Osteocyte (in vitro differentiated cells): ENCODE results near the gene UPF3A. TPM values are rescaled to one million over a fixed set of nuclear protein-coding genes. Genes with fewer than 3 reads are reported as not detected.

Source experiments
- DNase-seq: peaks from one replicate; pipeline ENCODE4 v3.0.0; 2021; ENCODE audit warnings: mixed read lengths; ENCODE audit not compliant: unreplicated experiment; ENCODE audit errors: extremely low spot score
- H3K27ac Mint-ChIP-seq: one replicate; pipeline ENCODE4 v1.8.0; 2021; ENCODE audit warnings: mild to moderate bottlenecking, mixed read lengths; ENCODE audit not compliant: unreplicated experiment
- H3K27me3 Mint-ChIP-seq: one replicate; pipeline ENCODE4 v1.8.0; 2021; ENCODE audit warnings: mixed read lengths; ENCODE audit not compliant: unreplicated experiment
- H3K36me3 Mint-ChIP-seq: one replicate; pipeline ENCODE4 v1.8.0; 2021; ENCODE audit warnings: mixed read lengths; ENCODE audit not compliant: unreplicated experiment
- H3K4me1 Mint-ChIP-seq: one replicate; pipeline ENCODE4 v1.8.0; 2021; ENCODE audit warnings: mixed read lengths; ENCODE audit not compliant: unreplicated experiment
- H3K4me3 Mint-ChIP-seq: one replicate; pipeline ENCODE4 v1.8.0; 2021; ENCODE audit warnings: mild to moderate bottlenecking, moderate library complexity, mixed read lengths; ENCODE audit not compliant: unreplicated experiment
- H3K9me3 Mint-ChIP-seq: one replicate; pipeline ENCODE4 v1.8.0; 2021; ENCODE audit warnings: mixed read lengths; ENCODE audit not compliant: unreplicated experiment
- total RNA-seq: library from RNA; stranded (reverse); gene quantifications from 2 replicates; pipeline ENCODE4 v1.2.1, GENCODE V29; 2021
- TF ChIP-seq, protein P1 (sequence below): fragments of 200-600 bp; sonication (generic); IDR thresholded peaks from 2 replicates; pipeline ENCODE4 v1.5.0; 2021; ENCODE audit warnings: antibody characterized with exemption, mild to moderate bottlenecking, moderate library complexity

UPF3A gene
- total RNA-seq, 1 donor from 2014 or later, result 63.1 TPM

- Mint-ChIP-seq H3K9me3 (no peaks in the 10 kb centered on the region), H3K27me3 (no peaks in the 10 kb centered on the region), H3K4me3 (peak within 1 kb of the TSS; percentile 85), H3K27ac (peak within 1 kb of the TSS; percentile 92), H3K36me3 (peaks cover 2% of the 10 kb centered on the region), H3K4me1 (peaks cover 48% of the 10 kb centered on the region)
- TF ChIP-seq, protein P1, sequence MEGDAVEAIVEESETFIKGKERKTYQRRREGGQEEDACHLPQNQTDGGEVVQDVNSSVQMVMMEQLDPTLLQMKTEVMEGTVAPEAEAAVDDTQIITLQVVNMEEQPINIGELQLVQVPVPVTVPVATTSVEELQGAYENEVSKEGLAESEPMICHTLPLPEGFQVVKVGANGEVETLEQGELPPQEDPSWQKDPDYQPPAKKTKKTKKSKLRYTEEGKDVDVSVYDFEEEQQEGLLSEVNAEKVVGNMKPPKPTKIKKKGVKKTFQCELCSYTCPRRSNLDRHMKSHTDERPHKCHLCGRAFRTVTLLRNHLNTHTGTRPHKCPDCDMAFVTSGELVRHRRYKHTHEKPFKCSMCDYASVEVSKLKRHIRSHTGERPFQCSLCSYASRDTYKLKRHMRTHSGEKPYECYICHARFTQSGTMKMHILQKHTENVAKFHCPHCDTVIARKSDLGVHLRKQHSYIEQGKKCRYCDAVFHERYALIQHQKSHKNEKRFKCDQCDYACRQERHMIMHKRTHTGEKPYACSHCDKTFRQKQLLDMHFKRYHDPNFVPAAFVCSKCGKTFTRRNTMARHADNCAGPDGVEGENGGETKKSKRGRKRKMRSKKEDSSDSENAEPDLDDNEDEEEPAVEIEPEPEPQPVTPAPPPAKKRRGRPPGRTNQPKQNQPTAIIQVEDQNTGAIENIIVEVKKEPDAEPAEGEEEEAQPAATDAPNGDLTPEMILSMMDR, result peak; percentile 7
- DNase-seq, result peak; percentile 98
These were observed 32.9 kb downstream of the UPF3A start, which contains the start of gene CHAMP1 for GRCh38 chr13:114314074-114314912. CHAMP1 (plus strand) TSS chr13:114314503; CDS start chr13:114323843, 9,340 bp downstream.

DNA sequence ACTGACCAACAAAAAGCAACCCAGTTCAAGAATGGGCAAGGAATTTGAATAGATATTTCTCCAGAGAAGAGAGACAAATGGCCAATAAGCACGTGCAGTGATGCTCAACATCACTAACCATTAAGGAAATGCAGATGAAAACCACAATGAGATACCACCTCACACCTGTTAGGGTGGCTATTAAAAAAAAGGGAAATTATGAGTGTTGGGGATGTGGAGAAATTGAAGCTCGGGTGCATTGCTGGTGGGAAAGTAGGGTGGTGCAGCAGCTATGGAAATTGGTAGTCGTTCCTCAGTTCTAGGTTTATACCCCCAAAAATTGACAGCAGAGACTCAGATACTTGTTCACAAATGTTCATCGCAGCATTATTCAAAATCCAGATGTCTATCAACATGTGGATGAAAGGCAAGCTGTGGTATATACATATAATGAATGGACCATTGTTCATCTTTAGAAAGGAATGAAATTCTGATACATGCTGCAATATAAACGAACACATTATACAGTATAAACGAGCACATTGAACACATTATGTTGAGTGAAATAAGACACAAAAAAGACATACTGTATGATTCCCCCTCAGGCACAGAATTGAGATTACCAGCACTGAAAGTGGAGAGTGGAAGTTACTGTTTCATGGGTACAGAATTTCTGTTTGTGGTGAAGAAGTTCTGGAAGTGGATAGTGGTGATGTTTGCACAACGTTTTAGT, 33.8 kb downstream of the UPF3A start:
- Mint-ChIP-seq H3K27me3 (no peaks in the 10 kb centered on the region), H3K4me3 (peak overlapping the region; percentile 85), H3K4me1 (peaks cover 56% of the 10 kb centered on the region), H3K27ac (peak overlapping the region; percentile 79), H3K36me3 (peaks cover 6% of the 10 kb centered on the region), H3K9me3 (no peaks in the 10 kb centered on the region)
- no peak for DNase-seq
- TF ChIP-seq, protein P1, result no peak

DNA sequence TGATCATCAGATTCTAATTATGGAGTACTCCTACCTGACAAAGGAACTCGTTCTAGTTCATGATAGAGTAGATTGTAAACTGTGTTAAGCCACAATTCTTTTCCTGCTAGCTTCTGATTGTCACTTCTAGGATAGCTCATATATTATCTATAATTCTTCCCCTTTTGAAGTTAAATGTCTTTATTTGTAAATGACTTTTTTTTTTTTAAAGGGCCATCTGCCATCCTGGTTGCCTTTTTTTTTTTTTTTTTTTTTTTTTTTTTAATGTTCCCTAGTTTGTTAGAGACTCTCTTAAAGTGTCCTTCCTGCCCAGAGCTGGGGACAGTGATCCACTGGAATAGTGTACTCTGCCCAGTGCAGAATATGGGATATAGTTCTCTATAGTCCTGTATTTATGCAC, 37.2 kb downstream of the UPF3A start:
- Mint-ChIP-seq H3K4me1 (peaks cover 44% of the 10 kb centered on the region), H3K27ac (peak overlapping the region; percentile 71)

DNA sequence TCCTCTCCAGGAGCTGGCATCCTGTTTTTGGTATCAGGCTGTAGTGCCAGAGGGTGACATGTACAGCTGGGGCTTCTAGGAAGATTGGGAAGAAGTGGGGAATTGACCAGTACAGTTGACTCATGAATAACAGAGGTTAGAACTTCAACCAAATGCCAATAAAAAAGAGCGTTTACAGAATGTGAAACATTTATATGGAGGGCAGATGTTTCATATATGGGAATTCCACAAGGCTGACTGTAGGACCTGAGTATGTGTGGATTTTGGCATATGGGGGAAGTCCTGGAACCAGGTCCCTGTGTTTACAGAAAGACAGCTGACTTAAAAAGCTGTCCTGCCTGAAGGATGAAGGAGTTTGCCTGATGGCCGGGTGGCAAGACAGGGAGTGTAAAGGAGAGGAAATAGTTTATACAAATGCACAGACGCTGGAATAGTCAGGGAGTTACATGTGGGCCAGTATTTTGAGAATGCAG, 38.1 kb downstream of the UPF3A start:
- Mint-ChIP-seq H3K9me3 (no peaks in the 10 kb centered on the region), H3K4me3 (no peak overlapping the region), H3K4me1 (peaks cover 40% of the 10 kb centered on the region), H3K36me3 (peaks cover 38% of the 10 kb centered on the region), H3K27me3 (no peaks in the 10 kb centered on the region), H3K27ac (peak overlapping the region; percentile 71)
- TF ChIP-seq, protein P1, result no peak
- no peak for DNase-seq

More for the DNA sequence above, 37.2 kb downstream of the UPF3A start:
- DNase-seq, result no peak
- Mint-ChIP-seq H3K36me3 (peaks cover 30% of the 10 kb centered on the region), H3K4me3 (no peak overlapping the region), H3K27me3 (no peaks in the 10 kb centered on the region), H3K9me3 (no peaks in the 10 kb centered on the region)
- TF ChIP-seq, protein P1, result no peak

- Mint-ChIP-seq H3K36me3 (peaks cover 44% of the 10 kb centered on the region), H3K9me3 (no peaks in the 10 kb centered on the region), H3K27me3 (no peaks in the 10 kb centered on the region), H3K4me1 (peaks cover 36% of the 10 kb centered on the region), H3K27ac (peak overlapping the region; percentile 71), H3K4me3 (no peak overlapping the region)
- no peak for DNase-seq
- TF ChIP-seq, protein P1, result no peak
These were observed 38.7 kb downstream of the UPF3A start for GRCh38 chr13:114320065-114320464.
